ENCODE measurements around the gene ZNF638.

The ZNF638 gene

GRCh38 chr2:71478806-71479205, 147.2 kb downstream of the ZNF638 start:
- no peaks in the 10 kb centered on the region for H3K4me1 ChIP-seq (ENCODE audit: low read depth, poor library complexity, severe bottlenecking)
- no peak overlapping the region for H3K4me2 ChIP-seq
- no peak overlapping the region for H2AFZ ChIP-seq (ENCODE audit: low read depth)
- H3K79me2 ChIP-seq (ENCODE audit: insufficient read depth, low read depth): no peaks in the 10 kb centered on the region
- no peaks in the 10 kb centered on the region for H3K36me3 ChIP-seq (ENCODE audit: insufficient read depth)
- no peak overlapping the region for H3K27ac ChIP-seq
- H3K9ac ChIP-seq: no peak overlapping the region
- no peak overlapping the region for H3K4me3 ChIP-seq (IDR thresholded peaks at IDR 0.05; ENCODE audit: insufficient read depth, low read depth, low read length)
- H3K27me3 ChIP-seq (ENCODE audit: insufficient read depth, low read depth): no peaks in the 10 kb centered on the region
- TF ChIP-seq CTCF (conservative IDR thresholded peaks at IDR 0.05; ENCODE audit: low read depth, low read length): no peak
- no peaks in the 10 kb centered on the region for H4K20me1 ChIP-seq (ENCODE audit: insufficient read depth)

GRCh38 chr2:71479261-71479660, 147.7 kb downstream of the ZNF638 start:
- no peaks in the 10 kb centered on the region for H3K36me3 ChIP-seq (ENCODE audit: insufficient read depth)
- H2AFZ ChIP-seq (ENCODE audit: low read depth): no peak overlapping the region
- TF ChIP-seq CTCF (conservative IDR thresholded peaks at IDR 0.05; ENCODE audit: low read depth, low read length): no peak
- no peak overlapping the region for H3K27ac ChIP-seq
- H3K4me3 ChIP-seq (IDR thresholded peaks at IDR 0.05; ENCODE audit: insufficient read depth, low read depth, low read length): no peak overlapping the region
- H3K79me2 ChIP-seq (ENCODE audit: insufficient read depth, low read depth): no peaks in the 10 kb centered on the region
- H3K4me1 ChIP-seq (ENCODE audit: low read depth, poor library complexity, severe bottlenecking): no peaks in the 10 kb centered on the region
- no peaks in the 10 kb centered on the region for H4K20me1 ChIP-seq (ENCODE audit: insufficient read depth)
- H3K9ac ChIP-seq: no peak overlapping the region
- H3K4me2 ChIP-seq: no peak overlapping the region
- no peaks in the 10 kb centered on the region for H3K27me3 ChIP-seq (ENCODE audit: insufficient read depth, low read depth)

- no peaks in the 10 kb centered on the region for H3K36me3 ChIP-seq (ENCODE audit: insufficient read depth)
- no peaks in the 10 kb centered on the region for H3K27me3 ChIP-seq (ENCODE audit: insufficient read depth, low read depth)
- H3K27ac ChIP-seq: no peak overlapping the region
- H3K4me3 ChIP-seq (IDR thresholded peaks at IDR 0.05; ENCODE audit: insufficient read depth, low read depth, low read length): no peak overlapping the region
- no peak overlapping the region for H3K4me2 ChIP-seq
- H2AFZ ChIP-seq (ENCODE audit: low read depth): no peak overlapping the region
- no peaks in the 10 kb centered on the region for H3K79me2 ChIP-seq (ENCODE audit: insufficient read depth, low read depth)
- no peak for TF ChIP-seq CTCF (conservative IDR thresholded peaks at IDR 0.05; ENCODE audit: low read depth, low read length)
- no peaks in the 10 kb centered on the region for H4K20me1 ChIP-seq (ENCODE audit: insufficient read depth)
- no peak overlapping the region for H3K9ac ChIP-seq
- H3K4me1 ChIP-seq (ENCODE audit: low read depth, poor library complexity, severe bottlenecking): no peaks in the 10 kb centered on the region
Measured at GRCh38 chr2:71481111-71481510, 149.5 kb downstream of the ZNF638 start.

GRCh38 chr2:71482055-71482454, 150.5 kb downstream of the ZNF638 start:
- Histone ChIP-seq H3K4me1 (ENCODE audit: low read depth, poor library complexity, severe bottlenecking) (no peaks in the 10 kb centered on the region), H3K4me3 (IDR thresholded peaks at IDR 0.05; ENCODE audit: insufficient read depth, low read depth, low read length) (no peak overlapping the region), H4K20me1 (ENCODE audit: insufficient read depth) (no peaks in the 10 kb centered on the region), H3K27ac (no peak overlapping the region), H3K4me2 (no peak overlapping the region), H2AFZ (ENCODE audit: low read depth) (no peak overlapping the region), H3K9ac (no peak overlapping the region), H3K36me3 (ENCODE audit: insufficient read depth) (no peaks in the 10 kb centered on the region), H3K79me2 (ENCODE audit: insufficient read depth, low read depth) (no peaks in the 10 kb centered on the region), H3K27me3 (ENCODE audit: insufficient read depth, low read depth) (no peaks in the 10 kb centered on the region)
- no peak for TF ChIP-seq CTCF (conservative IDR thresholded peaks at IDR 0.05; ENCODE audit: low read depth, low read length)

GRCh38 chr2:71483246-71483645, 151.7 kb downstream of the ZNF638 start:
- Histone ChIP-seq H3K9ac (no peak overlapping the region), H3K27me3 (ENCODE audit: insufficient read depth, low read depth) (no peaks in the 10 kb centered on the region), H3K4me1 (ENCODE audit: low read depth, poor library complexity, severe bottlenecking) (no peaks in the 10 kb centered on the region), H3K36me3 (ENCODE audit: insufficient read depth) (no peaks in the 10 kb centered on the region), H4K20me1 (ENCODE audit: insufficient read depth) (no peaks in the 10 kb centered on the region), H2AFZ (ENCODE audit: low read depth) (no peak overlapping the region), H3K79me2 (ENCODE audit: insufficient read depth, low read depth) (no peaks in the 10 kb centered on the region), H3K4me2 (no peak overlapping the region), H3K4me3 (IDR thresholded peaks at IDR 0.05; ENCODE audit: insufficient read depth, low read depth, low read length) (no peak overlapping the region), H3K27ac (no peak overlapping the region)
- TF ChIP-seq CTCF (conservative IDR thresholded peaks at IDR 0.05; ENCODE audit: low read depth, low read length): no peak
